ENCODE results near the gene RCAN1.

- TF ChIP-seq POLR2A (IDR thresholded peaks at IDR 0.05; ENCODE audit: low read depth, low read length): no peak
- no peak for TF ChIP-seq POLR2AphosphoS5 (IDR thresholded peaks at IDR 0.05; ENCODE audit: low read depth, low read length)
- no peak for TF ChIP-seq TAF1 (IDR thresholded peaks at IDR 0.05; ENCODE audit: low read depth, low read length)
- TF ChIP-seq SPI1 (IDR thresholded peaks at IDR 0.05; ENCODE audit: low read depth, low read length): no peak
Observed at GRCh38 chr21:34603710-34604057, 11.2 kb downstream of the RCAN1 start.

Data from GM12891 (cell line).